GM18858 (cell line): ENCODE measurements around the gene C18orf32.
A peak's percentile ranks its signal among the peaks of the same experiment; 100 is the strongest.
"Not testable (repeated sequence)": the region's sequence is repeated elsewhere in the genome, so short reads cannot be mapped to it uniquely, and the experiment has no call there.

ENCODE experiments used
- ATAC-seq: cut with Tn5 transposase; IDR thresholded peaks from one replicate; pipeline ENCODE4 v1.9.1; 2021; ENCODE audit not compliant: unreplicated experiment

C18orf32 gene

DNA sequence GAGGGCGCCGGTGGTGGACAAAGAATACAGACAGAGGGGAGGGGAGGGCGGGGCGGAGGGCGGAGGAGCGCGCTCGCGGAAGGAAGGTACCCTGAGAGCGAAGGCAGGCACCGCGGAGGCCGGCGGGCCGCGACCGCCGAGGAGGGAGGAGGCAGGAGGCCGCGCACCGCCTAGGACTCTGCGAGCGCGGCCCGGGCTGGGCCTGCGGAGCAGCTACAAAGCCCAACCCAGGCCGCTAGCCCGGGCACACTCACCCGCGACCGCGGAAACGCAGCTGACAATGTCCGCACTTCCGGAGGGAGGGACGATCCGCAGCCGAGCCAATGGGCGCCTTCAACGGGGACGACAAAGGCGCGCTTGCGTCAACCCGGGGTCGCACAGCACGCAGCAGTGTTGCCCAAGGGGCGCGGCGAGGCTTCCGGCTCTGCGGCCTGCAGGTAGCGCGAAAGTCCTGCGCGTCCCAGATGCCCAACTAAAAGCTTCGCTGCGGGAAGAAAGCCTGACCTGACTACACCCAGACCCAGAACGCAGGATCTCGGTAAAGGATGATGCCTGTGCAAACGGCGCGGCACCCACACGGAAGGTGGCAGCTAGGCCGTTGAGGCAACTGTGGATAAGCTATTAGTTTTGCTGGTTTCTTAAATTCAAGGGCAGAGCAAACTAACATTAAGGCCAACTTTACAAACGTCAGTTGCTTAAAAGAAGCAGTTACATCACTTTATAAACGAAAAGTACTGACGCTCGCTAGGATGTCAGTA lies at the start of gene C18orf32:
C18orf32 (minus strand) TSS at position 282 of the 758 bp plus-strand sequence. CDS start 3,486 bp downstream, outside the sequence.
- peak; percentile 91 for ATAC-seq

DNA sequence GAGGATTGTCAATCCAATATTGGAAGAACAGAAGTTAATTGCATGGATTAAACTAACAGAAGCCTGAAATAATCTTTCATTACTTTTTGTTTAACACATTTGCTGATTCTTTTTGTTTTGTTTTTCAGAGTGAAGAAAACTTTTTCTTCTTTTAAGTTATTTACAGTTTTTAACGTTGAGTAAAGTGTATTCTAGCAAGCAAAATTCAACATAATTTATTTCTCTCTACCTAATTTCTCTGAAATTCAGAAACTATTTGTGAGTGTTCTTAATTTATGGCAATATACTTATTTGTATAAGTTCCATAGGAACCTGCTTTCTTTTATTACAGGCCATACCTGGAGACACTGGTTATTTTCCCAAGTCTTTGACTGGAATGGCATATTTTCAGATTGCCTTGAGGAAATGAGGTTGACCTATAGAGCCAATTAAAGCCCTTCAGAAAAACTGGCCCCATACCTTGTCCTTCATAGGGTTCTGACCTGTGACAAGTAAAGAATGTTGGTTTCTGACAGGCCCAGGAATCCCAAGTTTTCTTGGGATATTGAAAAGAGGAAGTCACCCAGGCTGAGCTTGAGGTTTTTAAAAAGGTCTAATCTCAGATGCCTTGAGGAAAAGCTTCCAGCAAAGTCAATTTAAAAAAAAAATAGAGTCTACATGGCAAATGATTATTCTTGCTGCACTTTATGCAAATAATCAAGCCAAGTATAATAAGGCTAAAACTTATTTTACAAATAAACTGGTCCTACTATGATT lies 48.0 kb upstream of the C18orf32 start:
- no peak for ATAC-seq

DNA sequence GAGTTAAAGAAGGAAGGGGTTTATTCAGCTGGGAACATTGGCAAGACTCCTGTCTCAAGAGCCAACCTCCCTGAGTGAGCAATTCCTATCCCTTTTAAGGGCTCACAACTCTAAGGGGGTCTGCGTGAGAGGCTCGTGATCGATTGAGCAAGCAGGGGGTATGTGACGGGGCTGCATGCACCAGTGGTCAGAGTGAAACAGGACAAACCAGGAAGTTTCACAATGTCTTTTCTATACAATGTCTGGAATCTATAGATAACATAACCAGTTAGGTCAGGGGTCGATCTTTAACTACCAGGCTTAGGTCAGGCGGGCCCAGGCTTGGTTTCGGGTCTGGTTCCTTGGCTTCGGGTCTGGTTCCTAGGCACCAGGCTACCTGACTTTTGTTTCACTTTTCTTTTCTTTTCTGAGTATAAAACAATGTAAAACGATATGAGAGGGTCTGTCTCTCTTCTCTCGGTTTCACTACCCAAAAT lies 44.7 kb upstream of the C18orf32 start:
- no peak for ATAC-seq

DNA sequence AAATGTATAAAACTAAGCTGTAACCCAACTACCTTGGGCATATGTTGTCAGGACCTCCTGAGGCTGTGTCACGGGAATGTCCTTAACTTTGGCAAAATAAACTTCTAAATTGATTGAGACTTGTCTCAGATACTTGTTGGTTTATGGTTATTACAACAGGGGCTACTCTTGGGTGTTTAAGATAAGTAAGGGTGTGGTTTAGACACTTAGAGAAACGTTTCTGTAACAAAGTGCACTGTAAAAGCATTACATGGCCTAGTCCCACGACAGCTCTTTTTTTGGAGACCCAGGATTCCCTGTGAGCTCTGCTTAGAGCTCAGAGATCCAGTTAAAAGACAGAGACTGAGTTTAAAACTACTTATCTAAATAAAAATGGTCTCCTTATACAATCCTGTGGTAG lies 42.6 kb upstream of the C18orf32 start:
- ATAC-seq = no peak

DNA sequence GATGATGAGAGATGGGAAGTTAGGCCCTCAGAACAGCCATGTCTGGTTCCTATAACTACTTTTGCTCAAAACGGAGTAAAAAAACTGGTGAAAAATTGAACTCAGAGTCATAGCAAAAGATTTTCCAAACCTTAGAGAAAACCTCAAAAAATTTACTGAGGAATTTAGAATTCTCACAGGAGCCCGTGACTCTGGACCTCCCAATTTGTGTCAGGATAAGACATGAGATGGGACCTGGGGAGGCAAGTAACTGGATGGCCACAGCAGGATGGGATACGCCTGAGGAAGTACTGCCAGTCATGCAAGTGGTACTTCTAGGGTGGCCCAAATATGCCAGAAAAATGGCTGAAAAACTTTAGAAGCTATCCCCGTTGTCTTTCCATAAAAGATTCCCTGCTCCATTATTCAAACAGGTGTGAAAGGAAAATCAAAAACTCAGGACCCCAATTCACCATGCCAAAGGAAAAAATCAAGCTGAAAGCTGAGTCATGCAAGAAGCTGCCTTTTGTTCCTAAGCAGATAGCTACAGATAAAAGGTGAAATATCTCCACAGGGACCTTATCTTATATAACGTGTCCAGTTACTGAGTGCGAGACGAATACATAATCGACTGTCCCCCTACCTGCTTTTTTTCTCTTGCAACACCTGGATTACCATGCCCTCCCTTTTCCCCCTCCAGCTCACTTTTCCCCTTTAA lies 40.7 kb upstream of the C18orf32 start:
- no peak for ATAC-seq

DNA sequence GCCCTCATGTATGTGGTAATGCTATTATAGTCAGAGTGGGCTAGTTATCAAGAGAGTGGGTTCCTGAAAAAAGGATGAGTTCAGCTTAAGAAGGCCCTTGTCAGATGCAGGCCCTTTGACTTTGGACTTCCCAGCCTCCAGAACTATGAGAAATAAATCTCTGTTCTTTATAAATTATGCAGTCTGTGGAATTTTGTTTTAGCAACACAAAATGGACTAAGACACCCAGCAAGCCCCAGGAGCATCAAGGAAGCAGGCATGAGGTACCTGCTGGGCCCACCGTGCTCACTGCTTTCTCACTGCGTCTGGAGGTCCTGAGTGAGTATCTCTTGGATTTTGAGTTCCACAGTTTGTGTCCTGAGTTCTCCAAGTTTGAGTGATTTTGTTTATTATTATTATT lies 38.9 kb upstream of the C18orf32 start:
- ATAC-seq = no peak

DNA sequence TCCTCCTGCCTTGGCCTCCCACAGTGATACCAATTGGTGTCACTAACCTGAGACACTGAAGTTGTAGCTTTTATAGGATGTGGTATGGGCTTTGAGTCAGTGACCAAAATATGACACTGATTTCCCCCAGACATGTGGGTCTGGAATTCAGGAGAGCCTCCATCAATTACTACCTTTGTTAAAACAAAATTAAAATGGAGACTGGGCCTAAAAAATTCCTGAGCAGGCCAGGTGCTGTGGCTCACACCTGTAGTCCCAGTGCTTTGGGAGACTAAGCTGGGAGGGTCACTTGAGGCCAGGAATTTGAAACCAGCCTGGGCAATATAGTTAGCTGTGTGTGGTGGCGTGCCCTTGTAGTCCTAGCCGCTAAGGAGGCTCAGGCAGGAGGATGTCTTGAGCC lies 37.9 kb upstream of the C18orf32 start:
- no peak for ATAC-seq

DNA sequence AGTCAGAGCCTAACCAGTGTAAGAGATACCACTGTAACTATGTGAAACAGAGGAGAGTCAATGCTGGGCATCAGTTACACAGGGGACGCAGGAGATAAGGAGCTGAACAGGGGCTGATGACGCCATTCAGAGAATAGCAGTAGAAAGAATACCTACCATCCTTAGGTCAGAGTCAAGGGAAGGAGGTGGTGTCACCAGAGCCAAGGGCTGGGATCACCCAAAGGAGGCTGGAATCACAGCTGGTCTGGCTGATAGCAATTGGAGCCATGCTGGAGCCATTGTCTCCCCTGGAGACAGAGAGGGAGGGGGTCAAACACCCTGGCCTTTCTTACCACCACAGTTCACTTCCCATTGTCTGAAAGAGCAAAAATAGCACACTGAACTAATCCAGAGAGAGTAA lies 37.3 kb upstream of the C18orf32 start:
- ATAC-seq = no peak

DNA sequence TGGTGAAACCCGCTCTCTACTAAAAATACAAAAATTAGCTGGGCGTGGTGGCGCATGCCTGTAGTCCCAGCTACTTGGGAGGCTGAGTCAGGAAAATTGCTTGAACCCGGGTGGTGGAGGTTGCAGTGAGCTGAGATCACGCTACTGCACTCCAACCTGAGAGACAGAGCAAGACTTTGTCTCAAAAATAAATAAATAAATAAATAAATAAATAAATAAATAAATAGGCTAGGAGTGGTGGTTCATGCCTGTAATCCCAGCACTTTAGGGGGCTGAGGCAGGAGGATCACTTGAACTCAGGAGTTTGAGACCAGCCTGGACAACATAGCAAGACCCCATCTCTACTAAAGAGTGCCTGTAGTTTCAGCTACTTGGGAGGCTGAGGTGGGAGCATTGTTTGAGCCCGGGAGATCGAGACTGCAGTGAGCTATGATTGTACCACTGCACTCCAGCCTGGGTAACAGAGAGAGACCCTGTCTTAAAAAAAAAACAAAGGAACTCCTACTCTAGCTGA lies 36.6 kb upstream of the C18orf32 start:
- not testable (repeated sequence) for ATAC-seq

DNA sequence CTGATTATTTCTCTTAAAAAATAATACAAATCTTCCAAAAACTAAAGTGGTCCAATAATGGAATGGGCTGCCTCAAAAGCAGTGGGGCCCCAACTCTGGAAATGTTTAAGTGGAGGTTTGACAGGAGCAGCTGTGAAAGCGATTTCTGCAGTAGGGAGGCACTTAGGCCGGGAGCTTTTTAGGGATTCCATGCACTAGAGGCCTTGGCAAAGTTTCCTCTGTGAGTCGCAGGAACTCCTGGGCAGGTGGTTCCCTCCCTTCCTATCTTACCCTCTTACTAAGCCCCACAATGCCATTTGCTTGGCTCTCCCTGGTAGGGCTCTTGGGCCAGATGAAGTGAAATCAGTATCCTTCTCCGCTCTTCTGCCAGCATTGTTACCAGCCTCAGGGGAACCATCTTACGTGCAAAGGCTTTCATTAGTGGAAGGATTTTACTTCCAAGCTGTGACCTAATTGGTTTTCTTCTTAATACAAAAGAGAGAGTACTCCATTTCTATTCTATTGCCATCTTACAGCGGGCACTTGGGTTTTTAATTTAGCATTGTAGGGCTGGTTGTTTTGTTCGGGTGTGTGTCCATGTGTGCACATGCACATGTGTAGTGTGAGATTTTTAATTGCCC lies 34.3 kb upstream of the C18orf32 start:
- ATAC-seq = no peak

DNA sequence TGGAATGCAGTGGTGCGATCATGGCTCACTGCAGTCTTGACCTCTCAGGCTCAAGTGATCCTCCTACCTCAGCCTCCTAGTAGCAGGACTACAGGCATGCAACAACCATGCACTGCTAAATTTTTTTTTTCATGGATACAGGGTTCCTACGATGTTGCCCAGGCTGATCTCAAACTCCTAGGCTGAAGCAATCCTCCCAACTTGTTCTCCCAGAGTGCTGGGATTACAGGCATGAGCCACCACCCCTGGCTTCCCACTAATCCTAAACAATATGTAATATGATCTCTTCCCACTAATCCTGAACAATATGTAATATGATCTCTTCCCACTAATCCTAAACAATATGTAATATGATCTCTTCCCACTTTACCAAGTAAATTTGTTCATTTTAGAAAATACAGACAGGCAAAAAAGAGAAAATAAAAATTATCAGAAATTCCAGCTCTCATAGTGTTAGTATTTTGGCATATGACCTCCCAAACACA lies 33.7 kb upstream of the C18orf32 start:
- no peak for ATAC-seq

DNA sequence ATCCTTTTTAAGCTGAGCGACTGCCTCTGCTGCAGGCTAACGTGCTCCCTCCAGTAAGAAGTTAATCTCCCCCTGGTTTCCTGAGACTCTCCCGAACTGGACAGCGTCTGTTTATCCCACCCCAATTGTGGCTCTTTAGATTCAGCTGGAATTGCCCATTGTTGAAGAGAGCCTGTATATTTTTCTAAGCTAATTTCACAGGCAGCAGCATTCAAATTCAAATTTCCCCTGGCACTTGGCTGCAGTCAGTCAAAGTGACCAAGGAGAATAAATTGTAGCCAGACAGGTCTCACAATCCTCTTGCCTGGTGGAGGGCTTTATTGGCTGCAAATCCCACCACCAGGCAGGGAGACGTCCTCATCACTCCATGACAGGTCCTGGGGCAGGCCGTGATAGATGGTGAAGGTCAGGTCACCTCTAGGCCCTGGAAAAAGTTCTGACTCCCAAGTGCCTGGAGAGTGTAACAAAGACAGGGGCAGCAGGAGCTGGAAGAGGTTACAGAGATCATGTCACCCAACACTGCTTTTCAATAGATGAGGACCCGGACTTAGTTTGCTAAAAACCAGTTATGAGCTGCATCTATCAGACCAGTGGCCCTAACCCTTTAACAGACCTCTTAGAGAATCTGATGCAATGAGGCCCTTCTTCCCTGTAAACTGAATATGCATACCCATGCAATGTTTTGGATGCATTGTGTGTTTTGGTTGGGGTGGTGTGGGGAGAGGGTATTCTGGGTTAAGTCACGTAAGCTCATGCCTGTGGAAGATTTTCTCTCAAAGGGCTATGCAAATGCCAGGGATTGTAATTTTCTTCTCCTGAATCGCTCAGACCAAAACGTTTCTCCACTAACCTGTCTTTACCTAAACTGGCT lies 32.3 kb upstream of the C18orf32 start:
- no peak for ATAC-seq

DNA sequence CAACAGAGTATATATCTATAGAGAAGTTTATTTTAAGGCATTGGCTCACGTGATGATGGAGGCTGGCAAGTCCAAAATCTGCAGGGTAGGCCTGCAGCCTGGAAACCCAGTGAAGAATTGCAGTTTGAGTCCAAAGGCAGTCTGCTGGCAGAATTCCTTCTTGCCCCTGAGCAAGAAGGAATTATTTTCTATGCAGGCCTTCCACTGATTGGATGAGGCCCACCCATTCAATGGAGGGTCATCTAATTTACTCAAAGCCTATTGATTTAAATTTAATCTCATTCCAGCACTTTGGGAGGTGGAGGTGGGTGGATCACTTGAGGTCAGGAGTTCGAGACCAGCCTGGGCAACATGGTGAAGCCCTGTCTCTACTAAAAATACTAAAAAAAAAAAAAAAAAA lies 30.4 kb upstream of the C18orf32 start:
- no peak for ATAC-seq

DNA sequence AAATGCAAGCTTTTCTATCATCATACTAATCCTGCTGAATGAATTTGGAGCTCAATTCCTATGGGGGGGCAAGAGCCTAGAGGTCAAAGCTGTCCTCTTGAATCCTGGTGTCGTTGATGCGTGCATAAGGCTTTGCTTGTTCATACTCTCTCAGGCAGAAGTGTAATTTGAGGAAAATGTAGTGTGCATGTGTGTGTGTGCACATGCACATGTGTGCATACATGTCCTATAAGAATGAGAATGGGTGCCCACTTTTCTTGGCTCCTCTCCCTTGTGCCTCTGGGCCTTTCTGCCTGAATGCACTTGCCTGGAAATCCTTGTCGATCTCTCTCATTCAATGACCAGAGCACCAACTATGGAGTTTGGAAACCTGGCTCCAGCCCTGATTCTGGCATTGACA lies 28.5 kb upstream of the C18orf32 start:
- no peak for ATAC-seq

DNA sequence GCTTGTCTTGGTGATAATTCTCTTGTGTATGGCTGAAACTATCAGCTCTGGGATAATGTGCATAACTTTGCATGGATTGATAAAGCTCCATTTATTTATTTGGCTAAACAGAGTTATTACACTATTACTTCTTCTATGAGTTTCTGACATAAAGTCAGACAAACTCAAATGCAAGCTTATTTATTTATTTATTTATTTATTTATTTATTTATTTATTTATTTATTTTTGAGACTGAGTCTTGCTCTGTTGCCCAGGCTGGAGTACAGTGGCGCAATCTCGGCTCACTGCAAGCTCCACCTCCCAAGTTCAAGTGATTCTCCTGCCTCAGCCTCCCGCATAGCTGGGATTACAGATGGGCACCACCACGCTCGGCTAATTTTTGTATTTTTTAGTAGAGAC lies 28.0 kb upstream of the C18orf32 start:
- not testable (repeated sequence) for ATAC-seq

DNA sequence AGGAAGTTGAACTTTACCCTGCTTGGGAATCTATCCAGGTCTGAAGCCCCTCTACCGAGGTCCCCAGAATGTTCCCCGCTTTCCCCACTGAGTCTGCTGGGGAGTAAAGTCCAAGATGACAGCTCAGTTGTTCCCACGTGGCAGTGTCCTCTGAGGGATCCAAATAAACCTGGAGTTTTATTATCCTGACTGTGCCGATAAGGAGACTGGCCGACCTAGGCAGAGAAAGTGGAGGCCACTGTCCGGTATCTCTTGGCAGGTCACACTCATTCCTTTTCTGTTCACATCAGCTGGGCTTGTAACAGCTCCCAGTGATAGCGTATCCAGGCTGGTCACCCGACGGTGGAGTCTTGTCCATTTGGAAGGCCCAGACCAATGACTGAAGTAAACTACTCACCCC lies 27.5 kb upstream of the C18orf32 start:
- no peak for ATAC-seq

DNA sequence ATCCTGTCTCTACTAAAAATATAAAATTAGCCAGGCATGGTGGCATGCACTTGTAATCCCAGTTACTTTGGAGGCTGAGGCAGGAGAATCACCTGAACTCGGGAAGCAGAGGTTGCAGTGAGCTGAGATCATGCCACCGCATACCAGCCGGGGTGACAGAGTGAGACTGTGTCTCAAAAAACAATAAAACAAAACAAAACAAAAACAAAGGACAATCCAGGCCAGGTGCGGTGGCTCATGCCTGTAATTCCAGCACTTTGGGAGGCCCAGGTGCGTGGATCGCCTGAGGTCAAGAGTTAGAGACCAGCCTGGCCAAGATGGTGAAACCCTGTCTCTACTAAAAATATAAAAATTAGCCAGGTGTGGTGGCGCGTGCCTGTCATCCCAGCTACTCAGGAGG lies 25.8 kb upstream of the C18orf32 start:
- ATAC-seq = not testable (repeated sequence)

DNA sequence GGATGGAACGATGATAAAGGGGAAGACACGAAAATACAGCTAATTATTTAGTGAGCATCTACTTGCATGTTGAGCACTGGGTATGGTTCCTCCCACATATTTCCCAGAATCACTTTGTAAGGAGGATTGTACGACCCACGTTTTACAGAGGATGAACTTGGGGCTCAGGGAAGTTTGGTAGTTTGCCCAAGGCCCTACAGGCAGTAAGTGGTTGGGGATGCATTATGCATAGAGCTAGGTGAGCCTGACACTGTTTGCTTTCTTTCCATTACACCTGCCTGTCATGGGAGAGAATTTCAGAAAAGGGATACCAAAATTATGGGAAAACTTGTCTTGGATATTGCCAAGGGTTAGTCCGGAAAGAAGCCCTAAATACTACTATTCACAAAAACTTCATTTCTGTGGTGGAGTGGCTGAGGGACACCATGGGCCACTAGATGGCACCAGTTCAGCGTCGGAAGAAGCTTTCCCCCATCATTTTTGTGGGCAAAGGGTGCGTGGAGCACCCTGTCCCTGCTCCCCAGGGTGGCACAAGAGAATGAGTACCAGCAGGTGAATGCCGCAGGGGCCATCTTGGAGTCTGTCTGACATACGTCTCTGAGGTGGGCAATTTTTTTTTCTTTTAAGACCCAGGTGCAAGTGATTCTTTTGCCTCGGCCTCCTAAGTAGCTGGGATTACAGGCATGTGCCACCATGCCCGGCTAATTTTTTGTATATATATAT lies 23.5 kb upstream of the C18orf32 start:
- ATAC-seq = no peak

DNA sequence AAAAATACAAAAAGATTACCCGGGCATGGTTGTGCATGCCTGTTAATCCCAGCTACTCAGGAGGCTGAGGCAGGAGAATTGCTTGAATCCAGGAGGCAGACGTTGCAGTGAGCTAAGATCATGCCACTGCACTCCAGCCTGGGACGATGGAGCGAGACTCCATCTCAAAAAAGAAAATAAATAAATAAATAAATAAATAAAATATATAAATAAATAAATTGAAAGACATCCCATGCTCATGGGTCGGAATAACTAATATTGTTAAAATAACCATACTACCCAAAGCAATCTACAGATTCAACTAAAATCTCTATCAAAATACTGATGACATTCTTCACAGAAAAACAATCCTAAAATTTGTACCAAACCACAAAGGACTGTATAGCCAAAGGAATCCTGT lies 19.4 kb upstream of the C18orf32 start:
- ATAC-seq = not testable (repeated sequence)
